Kidney (tissue), 14 donors: ENCODE results near the gene TMEM273. TPM values are rescaled to one million over a fixed set of nuclear protein-coding genes. Genes with fewer than 3 reads are reported as not detected.

ENCODE experiments used
- DNase-seq, 5 donors: peaks; one replicate each; pipeline ENCODE4 v3.0.0-alpha.2; 2013 to 2020
- FAIRE-seq: peaks from 2 replicates; lab custom pipeline; 2012; peaks lifted over from hg19 to GRCh38; lab: Jason Lieb, UNC
- H3K27ac ChIP-seq, 2 donors: one replicate each; pipeline ENCODE4 v1.7.0; 2013; ENCODE audit warnings: low read depth in 2 of 2, low read length in 2 of 2, inconsistent platforms in 1 of 2
- H3K27me3 ChIP-seq: one replicate; pipeline ENCODE4 v1.7.1; 2013; ENCODE audit warnings: low read length, inconsistent platforms; ENCODE audit not compliant: control insufficient read depth, insufficient read depth
- H3K36me3 ChIP-seq, 3 donors: one replicate each; pipeline versions ENCODE4 v1.7.0 to v1.7.1; 2013; ENCODE audit warnings: low read length in 3 of 3, control low read depth in 1 of 3, inconsistent platforms in 1 of 3; ENCODE audit not compliant: insufficient read depth in 3 of 3, control insufficient read depth in 2 of 3
- H3K4me1 ChIP-seq, 3 donors: one replicate each; pipeline versions ENCODE4 v1.7.0 to v1.7.1; 2013; ENCODE audit warnings: low read length in 3 of 3, inconsistent platforms in 1 of 3, low read depth in 1 of 3; ENCODE audit not compliant: control insufficient read depth in 2 of 3, insufficient read depth in 2 of 3
- H3K4me3 ChIP-seq, 3 donors: one replicate each; pipeline versions ENCODE4 v1.7.0 to v1.8.1; 2013; ENCODE audit warnings: low read length in 3 of 3, control low read depth in 1 of 3, inconsistent platforms in 1 of 3
- H3K9ac ChIP-seq, 3 donors: one replicate each; pipeline versions ENCODE4 v1.7.0 to v1.7.1; 2013; ENCODE audit warnings: low read length in 3 of 3, control low read depth in 1 of 3, inconsistent platforms in 1 of 3
- H3K9me3 ChIP-seq, 3 donors: one replicate each; pipeline versions ENCODE4 v1.7.0 to v1.7.1; 2013; ENCODE audit warnings: low read length in 3 of 3, control low read depth in 1 of 3, inconsistent platforms in 1 of 3; ENCODE audit not compliant: control insufficient read depth in 2 of 3, insufficient read depth in 1 of 3
- CTCF ChIP-seq: IDR thresholded peaks from 3 replicates; pipeline ENCODE4 v1.5.1; 2012; ENCODE audit warnings: mild to moderate bottlenecking, moderate library complexity, borderline replicate concordance; ENCODE audit not compliant: insufficient read depth; ENCODE audit errors: extremely low read depth
- intact Hi-C: fragments of 100-400 bp; cut with DNase I; formaldehyde crosslinking; loops from one replicate; pipeline ENCODE4 v1.11.1; 2022
- polyA plus RNA-seq: library from polyadenylated mRNA; stranded (reverse); fragments of 350-450 nt; fragmentation: Illumina TruSeq; extraction: RNeasy Lipid Tissue Mini Kit (QIAGEN cat#74804); gene quantifications from one replicate; pipeline ENCODE4 v1.2.3, GENCODE V29; 2014; ENCODE audit warnings: low read depth, low replicate concordance; ENCODE audit not compliant: insufficient read depth
- total RNA-seq: library from RNA; stranded (reverse); fragmentation: NEBNext Ultra II Directional; extraction: Animal tissue kit (Norgen Biotek cat#: 25700); gene quantifications from one replicate; pipeline ENCODE4 v1.2.1, GENCODE V29; 2021
- donor health status: control.
- donor health status: control.
- donor health status: control.
- donor health status: control.
- donor health status: control.
- donor health status: DM: yes; HTN: yes; CAD: no.
- donor health status: Normal renal cell carcinoma (clear cell type).

The TMEM273 gene
- total and polyA plus RNA-seq, 2 donors from 2014 or later, result 3.2 to 16.8 TPM

GRCh38 chr10:49110684-49111319, 77.4 kb downstream of the TMEM273 start:
- H3K4me1 ChIP-seq, result peaks cover 0 to 12% (median 6%) of the 10 kb centered on the region in 3 donors
- intact Hi-C loops, result no loop called here
- no peaks in the 10 kb centered on the region for H3K9me3 ChIP-seq
- TF ChIP-seq CTCF, result no peak
- FAIRE-seq, result no peak
- H3K9ac ChIP-seq, result no peak overlapping the region
- H3K27me3 ChIP-seq, result no peaks in the 10 kb centered on the region
- DNase-seq, result peak in 1 of 5 donors; percentile 26
- H3K4me3 ChIP-seq, result no peak overlapping the region
- H3K36me3 ChIP-seq, result no peaks in the 10 kb centered on the region
- no peak overlapping the region for H3K27ac ChIP-seq

DNA sequence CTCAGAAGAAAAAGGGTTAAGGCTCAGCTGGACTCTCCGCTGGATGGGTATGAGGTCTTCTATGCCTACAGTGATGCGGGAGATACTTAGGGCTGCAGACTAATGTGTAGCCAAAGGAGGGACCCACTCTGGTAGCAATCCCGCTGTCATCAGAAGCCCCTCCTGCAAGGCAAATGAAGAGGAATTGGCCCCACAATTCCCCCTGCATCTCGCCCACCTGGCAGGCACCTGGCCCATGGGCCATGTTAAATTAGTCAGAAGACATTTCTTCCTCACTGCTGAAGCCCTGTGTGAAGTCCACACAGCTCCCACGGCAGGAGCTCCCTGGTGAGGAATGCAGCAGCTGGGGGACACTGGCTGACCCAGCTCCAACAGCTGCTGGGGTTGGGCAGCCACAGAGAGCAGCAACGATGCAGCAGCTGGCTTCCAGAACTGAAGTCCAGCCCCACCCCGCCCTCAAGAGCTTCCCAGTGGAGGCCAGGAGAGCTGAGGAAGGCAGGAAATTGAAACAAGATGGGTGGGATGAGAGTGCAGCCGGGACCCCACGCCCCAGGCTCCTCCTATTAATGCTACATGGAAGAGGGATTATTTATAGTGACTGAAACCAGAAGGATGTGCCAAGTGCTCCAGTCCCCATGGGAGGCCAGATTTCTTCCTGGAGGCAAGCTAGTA, 78.4 kb downstream of the TMEM273 start:
- H3K9me3 ChIP-seq, result no peaks in the 10 kb centered on the region
- no peak overlapping the region for H3K9ac ChIP-seq
- TF ChIP-seq CTCF, result no peak
- H3K4me3 ChIP-seq, result no peak overlapping the region
- H3K27ac ChIP-seq, result no peak overlapping the region
- no peak for FAIRE-seq
- H3K27me3 ChIP-seq, result no peaks in the 10 kb centered on the region
- peak; percentile 66 to 94 (median 73) for DNase-seq
- H3K4me1 ChIP-seq, result peaks cover 0 to 12% (median 3%) of the 10 kb centered on the region in 3 donors
- H3K36me3 ChIP-seq, result no peaks in the 10 kb centered on the region
- intact Hi-C loops, result no loop called here

DNA sequence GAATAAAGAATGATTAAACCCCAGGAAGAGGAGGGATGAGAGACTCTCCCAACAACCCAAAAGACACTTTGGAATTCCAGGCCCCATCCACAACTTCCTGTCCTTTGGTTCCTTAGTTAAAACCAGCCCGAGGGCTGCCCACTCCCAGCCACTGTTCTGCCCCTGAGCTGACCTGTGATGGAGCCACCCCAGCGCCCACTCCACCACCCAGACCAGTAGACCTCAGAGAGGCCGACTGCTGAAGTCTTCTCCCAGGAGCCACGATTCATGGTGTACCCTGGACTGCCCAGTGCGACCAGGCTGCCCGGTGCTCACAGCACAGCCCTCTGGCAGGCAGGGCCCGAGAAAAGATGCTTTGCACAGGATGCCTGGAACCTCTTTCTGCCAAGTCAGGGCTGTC, 79.5 kb downstream of the TMEM273 start:
- Histone ChIP-seq H3K27ac (no peak overlapping the region), H3K36me3 (no peaks in the 10 kb centered on the region), H3K9ac (no peak overlapping the region), H3K9me3 (no peaks in the 10 kb centered on the region), H3K27me3 (no peaks in the 10 kb centered on the region), H3K4me1 (peaks cover 0 to 12% (median 3%) of the 10 kb centered on the region in 3 donors), H3K4me3 (no peak overlapping the region)
- no peak for TF ChIP-seq CTCF
- no peak for FAIRE-seq
- no peak for DNase-seq
- intact Hi-C loops, result no loop called here
